CD4-positive, alpha-beta T cell treated with Interferon gamma for 1 hour (primary cell): ENCODE measurements around the gene ANO7.
"Not testable (repeated sequence)": the region's sequence is repeated elsewhere in the genome, so short reads cannot be mapped to it uniquely, and the experiment has no call there.

Experiments
- DNase-seq: peaks from one replicate; pipeline ENCODE4 v3.0.0-alpha.2; 2020

The ANO7 gene

GRCh38 chr2:241191081-241191480 is 2.6 kb downstream of the ANO7 start:
- DNase-seq: no peak

GRCh38 chr2:241193271-241193670 is 4.8 kb downstream of the ANO7 start:
- no peak for DNase-seq

GRCh38 chr2:241194811-241195210 is 6.3 kb downstream of the ANO7 start:
- no peak for DNase-seq

GRCh38 chr2:241195506-241196130 is 7.1 kb downstream of the ANO7 start:
- DNase-seq: no peak

GRCh38 chr2:241197246-241197645 is 8.8 kb downstream of the ANO7 start:
- DNase-seq: not testable (repeated sequence)

- DNase-seq: no peak
Measured at GRCh38 chr2:241197947-241198346, 9.5 kb downstream of the ANO7 start.

- DNase-seq: no peak
Measured at GRCh38 chr2:241198381-241199279, 10.2 kb downstream of the ANO7 start.

- no peak for DNase-seq
Measured at GRCh38 chr2:241199286-241199685, 10.8 kb downstream of the ANO7 start.

- no peak for DNase-seq
Measured at GRCh38 chr2:241199897-241200821, 11.7 kb downstream of the ANO7 start.

- DNase-seq: no peak
Measured at GRCh38 chr2:241200822-241201395, 12.4 kb downstream of the ANO7 start.

- DNase-seq: no peak
Measured at GRCh38 chr2:241201445-241202267, 13.2 kb downstream of the ANO7 start.

- no peak for DNase-seq
Measured at GRCh38 chr2:241202268-241202585, 13.8 kb downstream of the ANO7 start.

GRCh38 chr2:241202681-241203080 is 14.2 kb downstream of the ANO7 start:
- DNase-seq: no peak

GRCh38 chr2:241203218-241204009 is 14.9 kb downstream of the ANO7 start:
- no peak for DNase-seq

GRCh38 chr2:241204010-241204384 is 15.5 kb downstream of the ANO7 start:
- DNase-seq: no peak

GRCh38 chr2:241204490-241204889 is 16.0 kb downstream of the ANO7 start:
- DNase-seq: no peak

- DNase-seq: no peak
Measured at GRCh38 chr2:241205086-241205485, 16.6 kb downstream of the ANO7 start.

GRCh38 chr2:241207151-241207550 is 18.7 kb downstream of the ANO7 start:
- no peak for DNase-seq

GRCh38 chr2:241207641-241208040 is 19.2 kb downstream of the ANO7 start:
- DNase-seq: no peak

- no peak for DNase-seq
Measured at GRCh38 chr2:241208058-241208457, 19.6 kb downstream of the ANO7 start.

GRCh38 chr2:241209271-241209670 is 20.8 kb downstream of the ANO7 start:
- no peak for DNase-seq
